GM12878 (cell line): Measurements from ENCODE around the gene LRBA. TPM values are rescaled to one million over a fixed set of nuclear protein-coding genes. Genes with fewer than 3 reads are reported as not detected.

Source experiments
- ASH2L ChIP-seq: fragments of 300-600, 200-600 bp; sonication (generic); IDR thresholded peaks from 2 replicates; pipeline ENCODE4 v1.6.1; 2017; ENCODE audit warnings: low read depth, mild to moderate bottlenecking, borderline replicate concordance
- BHLHE40 ChIP-seq, 2 experiments: fragments of 450-650 bp in 1 of 2; IDR thresholded peaks; 2 replicates each; pipeline ENCODE4 v1.6.1; 2011 to 2017; ENCODE audit warnings: low read depth in 2 of 2, borderline replicate concordance in 1 of 2, improper control_type of control experiment in 1 of 2, low read length in 1 of 2, mild to moderate bottlenecking in 1 of 2
- DPF2 ChIP-seq: fragments of 450-650 bp; IDR thresholded peaks from 2 replicates; pipeline ENCODE4 v1.6.1; 2017; ENCODE audit warnings: mild to moderate bottlenecking
- ETV6 ChIP-seq, 2 experiments: fragments of 450-650 bp in 1 of 2; IDR thresholded peaks in 1 of 2; conservative IDR thresholded peaks in 1 of 2; 2 replicates each; pipeline ENCODE4 v1.6.1; 2014; ENCODE audit warnings: antibody characterized with exemption in 1 of 2, borderline replicate concordance in 1 of 2, low read depth in 1 of 2, mild to moderate bottlenecking in 1 of 2, moderate library complexity in 1 of 2
- EZH2 ChIP-seq: IDR thresholded peaks from 2 replicates; pipeline ENCODE4 v1.6.1; 2012; ENCODE audit warnings: low read depth, mild to moderate bottlenecking, control low read depth, inconsistent platforms, low read length, borderline replicate concordance; ENCODE audit not compliant: control insufficient read depth
- FOXM1 ChIP-seq: IDR thresholded peaks from 2 replicates; pipeline ENCODE4 v1.6.1; 2012; ENCODE audit warnings: low read depth, mild to moderate bottlenecking, inconsistent platforms, low read length, moderate library complexity
- IRF5 ChIP-seq: fragments of 450-650 bp; IDR thresholded peaks from 2 replicates; pipeline ENCODE4 v1.6.1; 2017; ENCODE audit warnings: borderline replicate concordance
- JUND ChIP-seq: IDR thresholded peaks from 2 replicates; pipeline ENCODE4 v1.6.1; 2012; ENCODE audit warnings: low read depth, mild to moderate bottlenecking, low read length, improper control_type of control experiment, moderate library complexity
- MAX ChIP-seq: IDR thresholded peaks from 2 replicates; pipeline ENCODE4 v1.6.1; 2012; ENCODE audit warnings: low read depth, low read length, improper control_type of control experiment
- MEF2A ChIP-seq: IDR thresholded peaks from 2 replicates; pipeline ENCODE4 v1.6.1; 2011; ENCODE audit warnings: low read depth, mild to moderate bottlenecking, low read length, moderate library complexity; ENCODE audit not compliant: insufficient read depth
- RB1 ChIP-seq: fragments of 450-650 bp; formaldehyde crosslinking; IDR thresholded peaks from 2 replicates; pipeline ENCODE4 v1.6.1; 2017; ENCODE audit warnings: mild to moderate bottlenecking, borderline replicate concordance
- SREBF2 ChIP-seq: IDR thresholded peaks from 2 replicates; pipeline ENCODE4 v1.6.1; 2012; ENCODE audit warnings: mild to moderate bottlenecking, low read length
- SUPT20H ChIP-seq: IDR thresholded peaks from 2 replicates; pipeline ENCODE4 v1.6.1; 2011; ENCODE audit warnings: low read depth, mild to moderate bottlenecking, low read length, moderate library complexity, borderline replicate concordance; ENCODE audit not compliant: control insufficient read depth
- TCF7 ChIP-seq: IDR thresholded peaks from 2 replicates; pipeline ENCODE4 v1.6.1; 2014; ENCODE audit warnings: antibody characterized with exemption, borderline replicate concordance
- polyA plus RNA-seq, 11 experiments: library from polyadenylated mRNA; depleted of rRNA in 4 of 11; unstranded in 6 of 11; stranded (reverse) in 5 of 11; fragments of >200 nt; fragmentation: Nextera tagmentation in 4 of 11; fragmentation: Illumina TruSeq in 1 of 11; extraction: Ambion mirVana in 4 of 11; extraction: Trizol in 1 of 11; gene quantifications; 1 replicate in 1 of 11; 2 replicates in 10 of 11; pipeline versions ENCODE4 v1.2.1 to v1.2.3, GENCODE V29; 2011 to 2016; ENCODE audit warnings: inconsistent platforms in 2 of 11, missing spikeins in 2 of 11, low read depth in 1 of 11
- total RNA-seq, 4 experiments: library from RNA; depleted of rRNA in 3 of 4; stranded (reverse); fragments of >200 nt in 3 of 4; fragmentation: Illumina TruSeq in 1 of 4; extraction: Trizol in 1 of 4; gene quantifications; 2 replicates each; pipeline versions ENCODE4 v1.2.1 to v1.2.3, GENCODE V29; 2013 to 2021

LRBA gene
- total and polyA plus RNA-seq, 10 of the 15 experiments (the other 5 are each of a cell fraction or from before 2014, with no cell fraction given), result 20.3 to 93.4 (median 55.0) TPM

- TF ChIP-seq IRF5 (no peak), TCF7 (no peak), DPF2 (no peak), JUND (no peak), MEF2A (no peak), ETV6 (conservative IDR thresholded peaks at IDR 0.05 in 1 of 2, IDR thresholded peaks at IDR 0.05 in 1 of 2; ENCODE audit: borderline replicate concordance in 1 of 2, low read depth in 1 of 2) (no peak), SREBF2 (no peak), RB1 (no peak), ASH2L (no peak), SUPT20H (no peak), FOXM1 (no peak), MAX (no peak), BHLHE40 (IDR thresholded peaks at IDR 0.05; ENCODE audit: borderline replicate concordance in 1 of 2, low read depth in 2 of 2, low read length in 1 of 2) (no peak), EZH2 (no peak)
Observed at GRCh38 chr4:150381609-150382008, 633.5 kb downstream of the LRBA start (continued).
